Measurements from ENCODE around the gene PCNX1. TPM values are rescaled to one million over a fixed set of nuclear protein-coding genes. Genes with fewer than 3 reads are reported as not detected.

The PCNX1 gene
- total and polyA plus RNA-seq, 4 donors: 5.2 to 103 (median 37.9) TPM

DNA sequence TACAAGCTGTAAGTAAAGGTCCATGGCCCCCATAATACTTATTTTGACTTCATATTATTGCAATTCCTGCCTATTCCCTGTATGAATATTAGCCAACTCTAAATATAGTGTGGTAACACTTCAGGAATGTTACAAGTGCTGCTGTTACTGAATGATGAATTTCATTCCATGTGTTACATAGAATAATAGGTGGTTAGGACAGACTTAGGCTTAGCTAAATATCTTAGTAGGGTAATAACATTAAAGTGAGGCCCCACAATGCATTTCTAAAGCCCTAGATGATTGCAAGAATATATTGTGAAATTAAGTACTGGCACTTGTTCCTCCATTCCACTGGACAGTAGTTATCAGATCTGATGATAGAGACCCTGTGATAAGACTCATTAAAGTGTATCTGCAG lies 182.7 kb downstream of the PCNX1 start:
- Histone ChIP-seq H3K36me3 (ENCODE audit: control insufficient read depth in 4 of 4, insufficient read depth in 4 of 4, low read length in 4 of 4) (peaks cover 13 to 31% (median 24%) of the 10 kb centered on the region in 4 donors), H3K9ac (ENCODE audit: insufficient read depth in 1 of 2, low read length in 2 of 2) (no peak overlapping the region), H3K27me3 (ENCODE audit: control insufficient read depth in 3 of 3, insufficient read depth in 3 of 3, low read length in 2 of 3) (no peaks in the 10 kb centered on the region), H3K4me1 (ENCODE audit: control insufficient read depth in 5 of 5, insufficient read depth in 5 of 5, low read length in 5 of 5) (no peaks in the 10 kb centered on the region), H3K27ac (ENCODE audit: low read depth in 1 of 2, low read length in 1 of 2) (no peak overlapping the region), H3K4me3 (no peak overlapping the region), H3K9me3 (ENCODE audit: control insufficient read depth in 4 of 4, insufficient read depth in 3 of 4, low read length in 3 of 4) (no peaks in the 10 kb centered on the region)
- TF ChIP-seq, protein P1, sequence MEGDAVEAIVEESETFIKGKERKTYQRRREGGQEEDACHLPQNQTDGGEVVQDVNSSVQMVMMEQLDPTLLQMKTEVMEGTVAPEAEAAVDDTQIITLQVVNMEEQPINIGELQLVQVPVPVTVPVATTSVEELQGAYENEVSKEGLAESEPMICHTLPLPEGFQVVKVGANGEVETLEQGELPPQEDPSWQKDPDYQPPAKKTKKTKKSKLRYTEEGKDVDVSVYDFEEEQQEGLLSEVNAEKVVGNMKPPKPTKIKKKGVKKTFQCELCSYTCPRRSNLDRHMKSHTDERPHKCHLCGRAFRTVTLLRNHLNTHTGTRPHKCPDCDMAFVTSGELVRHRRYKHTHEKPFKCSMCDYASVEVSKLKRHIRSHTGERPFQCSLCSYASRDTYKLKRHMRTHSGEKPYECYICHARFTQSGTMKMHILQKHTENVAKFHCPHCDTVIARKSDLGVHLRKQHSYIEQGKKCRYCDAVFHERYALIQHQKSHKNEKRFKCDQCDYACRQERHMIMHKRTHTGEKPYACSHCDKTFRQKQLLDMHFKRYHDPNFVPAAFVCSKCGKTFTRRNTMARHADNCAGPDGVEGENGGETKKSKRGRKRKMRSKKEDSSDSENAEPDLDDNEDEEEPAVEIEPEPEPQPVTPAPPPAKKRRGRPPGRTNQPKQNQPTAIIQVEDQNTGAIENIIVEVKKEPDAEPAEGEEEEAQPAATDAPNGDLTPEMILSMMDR (IDR thresholded peaks at IDR 0.05; ENCODE audit: control extremely low read depth, extremely low read depth): no peak
- ATAC-seq (ENCODE audit: insufficient read depth, low FRiP score) (no peak), DNase-seq (no peak)

DNA sequence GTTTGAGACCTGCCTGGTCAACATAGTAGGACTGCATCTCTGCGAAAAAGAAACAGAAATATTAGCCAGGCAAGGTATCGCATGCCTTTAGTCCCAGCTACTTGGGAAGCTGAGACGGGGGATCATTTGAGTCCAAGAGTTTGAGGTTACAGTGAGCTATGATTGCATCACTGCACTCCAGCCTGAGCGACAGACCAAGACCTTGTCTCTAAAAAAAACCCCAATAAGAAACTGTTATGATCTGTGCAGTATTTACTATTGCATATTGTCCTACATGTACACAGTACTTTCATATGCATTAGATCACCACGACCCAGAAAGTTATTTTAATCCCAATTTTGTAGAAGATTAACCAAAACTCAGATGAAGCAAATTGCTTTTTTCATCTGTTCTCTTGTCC lies 187.5 kb downstream of the PCNX1 start:
- no peak overlapping the region for H3K4me3 ChIP-seq
- DNase-seq: no peak
- H3K36me3 ChIP-seq (ENCODE audit: control insufficient read depth in 4 of 4, insufficient read depth in 4 of 4, low read length in 4 of 4): peaks cover 5 to 24% (median 15%) of the 10 kb centered on the region in 4 donors
- WGBS, 2 donors: 72 to 88% methylated on average over 5 of the region's 5 CpGs
- no peak for ATAC-seq (ENCODE audit: insufficient read depth, low FRiP score)
- TF ChIP-seq, protein P1 (IDR thresholded peaks at IDR 0.05; ENCODE audit: control extremely low read depth, extremely low read depth): no peak
- H3K27me3 ChIP-seq (ENCODE audit: control insufficient read depth in 3 of 3, insufficient read depth in 3 of 3, low read length in 2 of 3): no peaks in the 10 kb centered on the region
- H3K27ac ChIP-seq (ENCODE audit: low read depth in 1 of 2, low read length in 1 of 2): no peak overlapping the region
- no peaks in the 10 kb centered on the region for H3K9me3 ChIP-seq (ENCODE audit: control insufficient read depth in 4 of 4, insufficient read depth in 3 of 4, low read length in 3 of 4)
- no peak overlapping the region for H3K9ac ChIP-seq (ENCODE audit: insufficient read depth in 1 of 2, low read length in 2 of 2)
- peaks cover 0 to 2% (median 0%) of the 10 kb centered on the region in 5 donors for H3K4me1 ChIP-seq (ENCODE audit: control insufficient read depth in 5 of 5, insufficient read depth in 5 of 5, low read length in 5 of 5)

- ATAC-seq (ENCODE audit: insufficient read depth, low FRiP score): no peak
- TF ChIP-seq, protein P1 (IDR thresholded peaks at IDR 0.05; ENCODE audit: control extremely low read depth, extremely low read depth): no peak
- Histone ChIP-seq H3K9me3 (ENCODE audit: control insufficient read depth in 4 of 4, insufficient read depth in 3 of 4, low read length in 3 of 4) (no peaks in the 10 kb centered on the region), H3K27me3 (ENCODE audit: control insufficient read depth in 3 of 3, insufficient read depth in 3 of 3, low read length in 2 of 3) (no peaks in the 10 kb centered on the region), H3K27ac (ENCODE audit: low read depth in 1 of 2, low read length in 1 of 2) (no peak overlapping the region), H3K9ac (ENCODE audit: insufficient read depth in 1 of 2, low read length in 2 of 2) (no peak overlapping the region), H3K4me3 (no peak overlapping the region), H3K36me3 (ENCODE audit: control insufficient read depth in 4 of 4, insufficient read depth in 4 of 4, low read length in 4 of 4) (peaks cover 3 to 15% (median 9%) of the 10 kb centered on the region in 4 donors), H3K4me1 (ENCODE audit: control insufficient read depth in 5 of 5, insufficient read depth in 5 of 5, low read length in 5 of 5) (peaks cover 0 to 2% (median 0%) of the 10 kb centered on the region in 5 donors)
- 97% methylated on average over 5 of the region's 5 CpGs for WGBS, 2 donors
- no peak for DNase-seq
Measured at GRCh38 chr14:71096947-71097346, 189.7 kb downstream of the PCNX1 start.
